ENCODE measurements around the gene CFP.
A peak's percentile ranks its signal among the peaks of the same experiment; 100 is the strongest.

CFP gene

DNA sequence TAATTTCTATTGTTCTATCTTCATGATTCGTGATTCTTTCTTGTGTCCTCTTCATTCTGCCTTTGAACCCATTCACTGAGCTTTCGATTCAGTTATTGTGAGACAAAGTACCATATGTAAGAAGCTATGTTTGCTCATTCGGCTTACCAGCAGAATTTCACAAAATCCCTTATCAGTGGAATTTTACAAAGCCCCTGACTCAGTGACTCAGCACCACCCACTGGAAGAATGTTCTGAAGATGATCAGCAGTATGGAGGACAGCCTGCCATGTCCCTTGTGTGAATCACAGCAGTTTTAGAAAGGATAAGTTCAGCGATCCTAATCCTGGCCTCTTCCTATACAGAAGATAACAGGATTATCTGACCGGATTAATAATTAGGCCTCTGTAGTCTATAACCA is 35.0 kb upstream of the CFP start:
- H3K4me1 ChIP-seq (ENCODE audit: insufficient read depth, low read length) = peaks cover 3% of the 10 kb centered on the region
- DNase-seq (no peak), ATAC-seq (ENCODE audit: insufficient read depth, low read depth) (no peak)
- H3K9me3 ChIP-seq (ENCODE audit: insufficient read depth, low read length, severe bottlenecking) = no peaks in the 10 kb centered on the region
- no peaks in the 10 kb centered on the region for H3K27me3 ChIP-seq (ENCODE audit: insufficient read depth, low read length, poor library complexity)
- H3K36me3 ChIP-seq (ENCODE audit: insufficient read depth, low read length) = no peaks in the 10 kb centered on the region
- H3K4me2 ChIP-seq (ENCODE audit: insufficient read depth, low read length) = no peak overlapping the region
- no peak overlapping the region for H3K9ac ChIP-seq (ENCODE audit: low read depth, low read length)
- no peak overlapping the region for H3K4me3 ChIP-seq (ENCODE audit: low read depth in 1 of 2, low read length in 2 of 2)
- no peak overlapping the region for H2AFZ ChIP-seq (ENCODE audit: low read depth, low read length)
- H3K79me2 ChIP-seq (ENCODE audit: insufficient read depth, low read length) = no peaks in the 10 kb centered on the region
- H3K27ac ChIP-seq (ENCODE audit: low read length) = no peak overlapping the region
- no peaks in the 10 kb centered on the region for H4K20me1 ChIP-seq (ENCODE audit: insufficient read depth, low read length)
- no peak for TF ChIP-seq EZH2 (IDR thresholded peaks at IDR 0.05; ENCODE audit: borderline replicate concordance, low read depth, low read length, severe bottlenecking)
- TF ChIP-seq, protein P1, sequence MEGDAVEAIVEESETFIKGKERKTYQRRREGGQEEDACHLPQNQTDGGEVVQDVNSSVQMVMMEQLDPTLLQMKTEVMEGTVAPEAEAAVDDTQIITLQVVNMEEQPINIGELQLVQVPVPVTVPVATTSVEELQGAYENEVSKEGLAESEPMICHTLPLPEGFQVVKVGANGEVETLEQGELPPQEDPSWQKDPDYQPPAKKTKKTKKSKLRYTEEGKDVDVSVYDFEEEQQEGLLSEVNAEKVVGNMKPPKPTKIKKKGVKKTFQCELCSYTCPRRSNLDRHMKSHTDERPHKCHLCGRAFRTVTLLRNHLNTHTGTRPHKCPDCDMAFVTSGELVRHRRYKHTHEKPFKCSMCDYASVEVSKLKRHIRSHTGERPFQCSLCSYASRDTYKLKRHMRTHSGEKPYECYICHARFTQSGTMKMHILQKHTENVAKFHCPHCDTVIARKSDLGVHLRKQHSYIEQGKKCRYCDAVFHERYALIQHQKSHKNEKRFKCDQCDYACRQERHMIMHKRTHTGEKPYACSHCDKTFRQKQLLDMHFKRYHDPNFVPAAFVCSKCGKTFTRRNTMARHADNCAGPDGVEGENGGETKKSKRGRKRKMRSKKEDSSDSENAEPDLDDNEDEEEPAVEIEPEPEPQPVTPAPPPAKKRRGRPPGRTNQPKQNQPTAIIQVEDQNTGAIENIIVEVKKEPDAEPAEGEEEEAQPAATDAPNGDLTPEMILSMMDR (IDR thresholded peaks at IDR 0.05; ENCODE audit: borderline replicate concordance, extremely low read depth, low read length, poor library complexity, severe bottlenecking) = no peak

DNA sequence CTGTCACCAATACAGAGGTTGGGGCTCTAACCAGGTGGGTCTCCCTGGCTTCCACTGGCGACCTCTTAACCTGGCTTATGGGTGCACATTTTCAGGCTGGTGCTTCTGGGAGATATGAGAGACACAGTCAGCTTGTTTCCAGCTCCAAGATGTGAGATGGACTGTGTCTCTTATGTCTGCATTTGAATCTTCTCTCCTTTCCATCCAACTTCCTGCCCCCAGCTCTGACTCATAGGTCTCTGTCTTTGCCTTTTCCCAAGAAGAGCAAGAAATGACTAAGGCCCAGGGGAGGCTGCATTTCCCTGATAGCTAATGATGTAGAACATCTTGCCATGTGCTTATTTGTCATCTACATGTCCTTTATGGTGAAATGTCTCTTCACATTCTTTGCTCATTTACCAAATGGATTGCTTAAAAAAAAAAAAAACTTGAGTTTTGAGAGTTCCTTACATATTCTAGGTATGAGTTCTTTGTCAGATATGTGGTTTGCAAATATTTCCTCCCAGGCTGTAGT is 32.5 kb upstream of the CFP start:
- Histone ChIP-seq H2AFZ (ENCODE audit: low read depth, low read length) (no peak overlapping the region), H3K27ac (ENCODE audit: low read length) (no peak overlapping the region)

DNA sequence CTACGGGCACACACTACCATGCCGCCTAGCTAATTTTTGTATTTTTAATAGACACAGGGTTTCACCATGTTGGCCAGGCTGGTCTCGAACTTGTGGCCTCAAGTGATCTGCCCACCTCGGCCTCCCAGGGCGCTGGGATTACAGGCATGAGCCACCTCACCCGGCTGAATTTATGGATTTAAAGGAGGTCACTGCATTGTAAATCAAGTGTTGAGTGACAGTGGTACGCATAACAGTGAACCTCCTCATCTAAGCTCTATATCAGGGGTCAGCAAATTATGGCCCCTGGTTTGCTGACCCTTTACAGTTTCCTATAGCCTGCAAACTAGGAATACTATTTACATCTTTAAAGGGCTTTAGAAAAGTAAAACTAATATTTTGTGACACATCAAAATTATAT is 31.8 kb upstream of the CFP start:
- H3K27ac ChIP-seq (ENCODE audit: low read length) = no peak overlapping the region
- ATAC-seq (ENCODE audit: insufficient read depth, low read depth) = no peak
- no peak for TF ChIP-seq EZH2 (IDR thresholded peaks at IDR 0.05; ENCODE audit: borderline replicate concordance, low read depth, low read length, severe bottlenecking)
- TF ChIP-seq, protein P1 (IDR thresholded peaks at IDR 0.05; ENCODE audit: borderline replicate concordance, extremely low read depth, low read length, poor library complexity, severe bottlenecking) = no peak

More for the DNA sequence above, 32.5 kb upstream of the CFP start:
- H3K79me2 ChIP-seq (ENCODE audit: insufficient read depth, low read length) = peaks cover 10% of the 10 kb centered on the region
- H3K9ac ChIP-seq (ENCODE audit: low read depth, low read length) = no peak overlapping the region
- H3K4me2 ChIP-seq (ENCODE audit: insufficient read depth, low read length) = no peak overlapping the region
- no peak overlapping the region for H3K4me3 ChIP-seq (ENCODE audit: low read depth in 1 of 2, low read length in 2 of 2)
- ATAC-seq (ENCODE audit: insufficient read depth, low read depth) (no peak), DNase-seq (no peak)
- H3K9me3 ChIP-seq (ENCODE audit: insufficient read depth, low read length, severe bottlenecking) = no peaks in the 10 kb centered on the region
- peaks cover 7% of the 10 kb centered on the region for H3K36me3 ChIP-seq (ENCODE audit: insufficient read depth, low read length)
- TF ChIP-seq, protein P1 (IDR thresholded peaks at IDR 0.05; ENCODE audit: borderline replicate concordance, extremely low read depth, low read length, poor library complexity, severe bottlenecking) = no peak
- no peak for TF ChIP-seq EZH2 (IDR thresholded peaks at IDR 0.05; ENCODE audit: borderline replicate concordance, low read depth, low read length, severe bottlenecking)
- H4K20me1 ChIP-seq (ENCODE audit: insufficient read depth, low read length) = no peaks in the 10 kb centered on the region
- no peaks in the 10 kb centered on the region for H3K27me3 ChIP-seq (ENCODE audit: insufficient read depth, low read length, poor library complexity)
- H3K4me1 ChIP-seq (ENCODE audit: insufficient read depth, low read length) = peaks cover 21% of the 10 kb centered on the region

DNA sequence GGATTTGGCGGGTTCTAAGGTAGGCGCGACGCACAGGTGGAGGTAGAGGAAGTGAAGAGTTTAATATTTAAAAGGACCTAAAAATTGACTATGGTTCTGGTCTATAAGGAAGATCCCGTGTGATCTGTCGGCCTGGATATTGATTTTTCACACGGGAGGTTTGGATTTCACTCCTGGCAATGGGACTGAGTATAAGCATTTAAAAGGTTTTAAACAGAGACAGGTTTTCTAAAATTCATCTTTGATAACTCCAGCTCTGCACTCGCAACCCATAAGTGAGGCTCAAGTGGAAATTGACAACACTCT is 29.6 kb upstream of the CFP start:
- Histone ChIP-seq H3K9me3 (ENCODE audit: insufficient read depth, low read length, severe bottlenecking) (no peaks in the 10 kb centered on the region), H3K27ac (ENCODE audit: low read length) (peak overlapping the region; percentile 100), H3K4me1 (ENCODE audit: insufficient read depth, low read length) (peaks cover 24% of the 10 kb centered on the region), H3K9ac (ENCODE audit: low read depth, low read length) (peak overlapping the region; percentile 91), H3K36me3 (ENCODE audit: insufficient read depth, low read length) (peaks cover 27% of the 10 kb centered on the region), H3K27me3 (ENCODE audit: insufficient read depth, low read length, poor library complexity) (no peaks in the 10 kb centered on the region), H4K20me1 (ENCODE audit: insufficient read depth, low read length) (no peaks in the 10 kb centered on the region), H3K4me3 (ENCODE audit: low read depth in 1 of 2, low read length in 2 of 2) (peak overlapping the region in 1 of 2 experiments; percentile 83; a peak in 2 of 4 replicates), H3K79me2 (ENCODE audit: insufficient read depth, low read length) (peaks cover 14% of the 10 kb centered on the region), H2AFZ (ENCODE audit: low read depth, low read length) (peak overlapping the region; percentile 78), H3K4me2 (ENCODE audit: insufficient read depth, low read length) (peak overlapping the region; percentile 78)
- ATAC-seq (ENCODE audit: insufficient read depth, low read depth) (no peak), DNase-seq (no peak)
- TF ChIP-seq, protein P1 (IDR thresholded peaks at IDR 0.05; ENCODE audit: borderline replicate concordance, extremely low read depth, low read length, poor library complexity, severe bottlenecking) = no peak
- no peak for TF ChIP-seq EZH2 (IDR thresholded peaks at IDR 0.05; ENCODE audit: borderline replicate concordance, low read depth, low read length, severe bottlenecking)

More for the DNA sequence above, 31.8 kb upstream of the CFP start:
- Histone ChIP-seq H4K20me1 (ENCODE audit: insufficient read depth, low read length) (no peaks in the 10 kb centered on the region), H3K4me3 (ENCODE audit: low read depth in 1 of 2, low read length in 2 of 2) (no peak overlapping the region), H3K79me2 (ENCODE audit: insufficient read depth, low read length) (peaks cover 14% of the 10 kb centered on the region), H3K27me3 (ENCODE audit: insufficient read depth, low read length, poor library complexity) (no peaks in the 10 kb centered on the region), H3K4me1 (ENCODE audit: insufficient read depth, low read length) (peaks cover 24% of the 10 kb centered on the region), H3K4me2 (ENCODE audit: insufficient read depth, low read length) (no peak overlapping the region), H3K9ac (ENCODE audit: low read depth, low read length) (no peak overlapping the region), H3K36me3 (ENCODE audit: insufficient read depth, low read length) (peaks cover 14% of the 10 kb centered on the region), H2AFZ (ENCODE audit: low read depth, low read length) (no peak overlapping the region), H3K9me3 (ENCODE audit: insufficient read depth, low read length, severe bottlenecking) (no peaks in the 10 kb centered on the region)
- no peak for DNase-seq
